Suppressor macrophage (primary cell): Measurements from ENCODE around the gene AQP3.
"Not testable (repeated sequence)": the region's sequence is repeated elsewhere in the genome, so short reads cannot be mapped to it uniquely, and the experiment has no call there.

Experiments used
- DNase-seq, 4 experiments: peaks; one replicate each; pipeline ENCODE4 v3.0.0-alpha.2; 2020 to 2022
- total RNA-seq, 17 experiments: gene quantifications; one replicate each; lab custom pipeline; 2026; ENCODE audit warnings: mixed read lengths in 6 of 17, inconsistent platforms in 3 of 17; lab: John Stamatoyannopoulos, UW

The AQP3 gene
- 0.40 to 3.2 (median 1.0) reads per million in 17 experiments for total RNA-seq

GRCh38 chr9:33446946-33447798 is at the start of gene AQP3:
TSS of gene AQP3 (minus strand) at chr9:33447593. CDS start at chr9:33447530, 63 bp downstream.
- peak; percentile 77 to 83 (median 82) for DNase-seq

GRCh38 chr9:33493819-33494218 is 46.4 kb upstream of the AQP3 start:
- DNase-seq, result not testable (repeated sequence)

DNA sequence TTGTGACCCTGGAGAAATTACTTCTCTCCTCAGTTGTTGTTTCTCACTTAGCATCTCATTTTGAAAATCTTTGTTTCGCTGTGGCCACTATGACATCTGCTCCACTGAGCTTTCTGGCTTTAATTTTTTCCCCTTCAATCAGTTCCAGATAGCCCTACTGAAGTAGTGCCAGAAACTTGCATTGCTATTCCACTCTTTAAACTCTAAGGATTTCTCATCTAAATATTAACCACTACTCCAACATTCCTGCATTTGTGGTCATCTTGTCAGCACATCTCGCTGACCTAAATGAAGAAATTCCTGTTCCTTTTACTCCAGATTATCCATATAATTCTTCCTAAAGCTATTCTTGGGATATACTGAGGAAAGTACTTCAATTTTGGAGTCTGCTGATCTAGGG is 41.7 kb upstream of the AQP3 start:
- DNase-seq, result no peak

DNA sequence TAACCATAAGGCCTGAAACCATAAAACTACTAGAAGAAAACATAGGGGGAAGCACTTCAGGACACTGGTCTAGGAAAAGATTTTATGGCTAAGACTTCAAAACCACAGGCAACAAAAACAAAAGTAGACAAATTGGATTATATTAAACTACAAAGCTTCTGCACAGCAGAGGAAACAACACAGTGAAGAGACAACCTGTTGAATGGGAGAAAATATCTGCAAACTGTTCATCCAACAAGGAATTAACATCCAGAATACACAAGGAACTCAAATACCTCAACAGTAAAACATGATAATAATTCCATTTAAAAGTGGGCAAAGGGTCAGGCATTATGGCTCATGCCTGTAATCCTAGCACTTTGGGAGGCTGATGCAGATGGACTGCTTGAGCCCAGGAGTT is 37.9 kb upstream of the AQP3 start:
- DNase-seq, result not testable (repeated sequence)

GRCh38 chr9:33480976-33481375 is 33.6 kb upstream of the AQP3 start:
- no peak for DNase-seq

DNA sequence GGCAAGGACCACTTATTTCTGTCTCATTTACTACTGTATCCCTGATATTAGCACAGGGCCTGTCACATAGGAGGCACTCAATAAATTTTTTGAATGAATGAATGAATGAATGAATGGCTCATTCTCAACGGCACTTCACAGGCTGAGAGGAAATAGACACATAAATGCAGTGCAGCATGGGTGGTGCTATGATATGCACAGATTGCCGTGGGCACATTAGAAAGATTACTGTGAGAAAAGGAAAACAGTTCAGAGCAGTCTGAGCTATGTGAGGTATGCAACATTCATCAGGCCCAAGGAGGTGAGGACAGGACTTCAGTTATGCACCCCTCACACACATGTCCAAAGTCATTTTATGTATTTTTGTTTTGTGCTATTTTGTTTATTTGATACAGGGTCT is 32.7 kb upstream of the AQP3 start:
- DNase-seq, result no peak

DNA sequence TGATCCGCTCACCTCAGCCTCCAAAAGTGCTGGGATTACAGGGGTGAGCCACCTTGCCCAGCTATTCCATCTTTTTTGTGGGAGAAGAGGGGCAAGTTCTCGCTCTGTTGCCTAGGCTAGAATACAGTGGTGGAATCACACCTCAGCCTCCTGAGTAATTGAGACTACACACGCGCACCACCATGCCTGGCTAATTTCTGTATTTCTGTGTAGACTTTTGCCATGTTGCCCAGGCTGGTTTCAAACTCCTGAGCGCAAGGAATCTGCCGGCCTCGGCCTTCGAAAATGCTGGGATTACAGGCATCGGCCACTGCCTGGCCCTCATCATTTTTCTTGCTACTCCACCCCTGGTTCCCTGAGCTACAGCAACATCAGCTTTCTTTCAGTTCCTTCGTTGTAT is 29.1 kb upstream of the AQP3 start:
- no peak for DNase-seq

DNA sequence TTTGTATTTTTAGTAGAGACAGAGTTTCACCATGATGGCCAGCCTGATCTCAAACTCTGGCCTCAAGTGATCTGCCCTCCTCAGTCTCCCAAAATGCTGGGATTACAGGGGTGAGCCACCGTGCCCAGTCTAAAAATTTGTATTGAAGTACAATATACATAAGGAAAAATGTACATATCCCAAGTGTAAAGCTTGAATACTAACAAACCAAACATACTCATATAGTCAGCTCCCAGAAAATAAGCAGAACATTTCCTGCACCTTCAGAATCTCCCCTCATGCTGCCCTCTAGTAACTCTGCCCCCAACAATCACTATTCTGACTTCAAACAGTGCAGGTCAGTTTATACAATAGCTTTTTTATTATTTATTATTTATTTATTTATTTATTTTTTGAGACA is 28.0 kb upstream of the AQP3 start:
- DNase-seq, result no peak

DNA sequence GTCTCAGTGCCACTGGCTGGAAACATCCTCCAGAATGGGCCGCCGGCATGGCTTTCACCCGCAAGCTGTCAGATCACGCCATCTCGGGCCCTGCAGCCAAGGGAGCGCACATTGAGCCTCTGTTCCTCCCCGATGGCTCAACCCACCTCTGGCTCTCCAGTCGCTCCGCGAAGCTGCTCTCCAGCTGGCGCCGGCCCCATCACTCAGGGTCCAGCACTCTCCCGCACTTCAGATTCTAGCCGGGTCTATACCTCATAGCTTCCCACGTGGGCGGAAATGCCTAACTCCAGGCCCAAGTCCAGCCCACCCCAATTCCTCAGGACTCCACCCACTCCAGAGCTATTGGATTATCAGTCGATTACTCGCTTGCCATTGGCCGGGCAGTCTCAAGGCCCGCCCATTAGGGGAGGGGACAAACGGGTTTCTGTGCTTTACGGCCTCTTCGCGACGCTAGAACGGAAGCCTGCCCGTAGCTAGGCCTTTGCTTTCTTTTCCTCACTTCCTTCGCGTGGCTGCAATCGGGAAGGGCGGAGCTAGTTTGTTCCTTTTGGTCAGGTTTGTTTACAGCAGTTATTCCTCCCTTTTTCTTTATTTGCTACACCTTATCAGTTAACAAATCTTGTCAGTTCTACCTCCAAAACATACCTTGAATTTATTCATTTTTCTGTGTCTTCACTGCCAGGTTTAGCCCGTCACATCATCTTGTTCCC is 26.4 kb upstream of the AQP3 start, which contains the start of gene NOL6:
NOL6 (minus strand) TSS at position 282 of the 710 bp plus-strand sequence; CDS start at position 200, 82 bp downstream.
- peak; percentile 99 to 100 (median 100) for DNase-seq

DNA sequence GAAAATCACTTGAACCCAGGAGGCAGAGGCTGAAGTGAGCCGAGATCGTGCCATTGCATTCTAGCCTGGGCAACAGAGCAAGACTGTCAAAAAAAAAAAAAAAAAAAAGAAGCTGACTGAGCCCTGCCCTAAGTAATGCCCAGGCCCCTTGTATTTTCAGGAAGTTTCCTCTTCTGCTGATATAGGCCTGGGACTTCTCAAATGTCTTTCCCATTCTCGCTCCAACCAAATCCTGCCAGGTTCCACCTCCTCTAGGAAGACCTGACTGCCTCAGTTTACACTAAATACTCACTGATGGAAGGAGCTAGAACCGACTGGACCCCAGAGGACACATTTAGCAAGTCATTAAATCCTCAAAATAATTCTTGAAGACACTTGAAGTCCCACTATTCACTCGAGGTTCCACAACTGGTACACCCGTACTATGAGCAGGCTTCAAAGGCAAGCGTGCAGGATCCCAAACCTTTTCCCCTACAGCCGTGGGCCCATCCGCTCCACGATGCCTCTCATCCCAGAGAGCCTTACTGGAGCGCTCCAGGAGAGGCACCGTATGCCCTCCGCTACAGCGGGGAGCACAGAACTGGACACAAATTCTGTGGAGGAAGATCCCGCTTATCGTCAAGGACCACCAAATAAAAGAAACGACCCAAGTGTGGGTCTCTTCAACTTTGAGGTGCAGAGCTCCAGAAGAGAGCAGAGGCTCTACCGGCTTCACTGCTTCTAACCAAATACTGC is 25.7 kb upstream of the AQP3 start:
- peak; percentile 36 to 62 (median 53) for DNase-seq

DNA sequence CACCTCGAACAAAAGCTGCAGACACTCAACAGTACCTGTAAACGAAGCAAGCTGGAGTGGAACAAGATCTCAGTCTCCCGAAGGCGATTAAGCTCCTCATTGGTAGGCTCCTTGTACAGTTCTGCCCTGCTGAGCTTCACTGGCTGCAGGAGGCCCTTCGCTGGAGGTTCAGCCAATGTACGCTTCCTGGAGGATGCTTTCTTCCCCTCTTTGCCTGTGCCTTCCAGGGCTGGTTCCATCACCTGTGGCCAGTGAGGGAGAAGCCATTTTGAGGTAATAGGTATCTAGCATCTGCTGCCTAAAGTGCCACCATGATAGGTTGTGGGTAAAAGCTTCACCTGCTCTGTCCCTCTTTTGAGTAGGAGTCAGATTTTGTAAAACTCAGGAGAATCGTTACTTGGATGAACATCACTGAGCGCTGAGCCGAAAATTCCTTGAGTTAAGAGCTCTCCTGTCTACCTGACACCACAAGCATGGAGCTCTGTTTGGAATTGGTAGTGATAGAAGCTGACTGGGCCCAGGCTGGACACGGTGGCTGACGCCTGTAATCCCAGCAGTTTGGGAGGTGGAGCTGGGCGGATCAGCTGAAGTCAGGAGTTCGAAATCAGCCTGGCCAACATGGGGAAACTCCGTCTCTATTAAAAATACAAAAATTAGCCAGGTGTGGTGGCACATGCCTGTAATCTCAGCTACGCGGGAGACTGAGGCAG is 24.9 kb upstream of the AQP3 start:
- DNase-seq, result no peak

DNA sequence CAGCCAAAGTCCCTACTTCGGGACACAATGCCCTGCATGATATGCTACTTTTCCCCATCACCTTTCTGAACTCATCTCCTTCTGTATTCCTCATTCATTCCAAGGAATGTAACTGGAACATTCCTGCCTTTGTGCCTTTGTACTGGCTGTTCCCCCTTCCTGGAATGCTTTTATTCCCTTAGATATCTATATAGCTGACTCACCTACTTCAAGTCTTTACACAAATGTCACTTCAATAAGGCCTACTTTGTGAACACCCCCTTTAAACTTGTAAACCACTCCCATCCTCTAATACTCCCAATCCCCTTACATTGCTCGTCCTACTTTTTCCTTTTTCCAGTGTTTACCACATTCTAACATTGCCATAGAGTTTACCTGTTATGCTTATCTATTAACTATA is 24.0 kb upstream of the AQP3 start:
- no peak for DNase-seq

- DNase-seq, result no peak
Measured at GRCh38 chr9:33469891-33470290, 22.5 kb upstream of the AQP3 start.

DNA sequence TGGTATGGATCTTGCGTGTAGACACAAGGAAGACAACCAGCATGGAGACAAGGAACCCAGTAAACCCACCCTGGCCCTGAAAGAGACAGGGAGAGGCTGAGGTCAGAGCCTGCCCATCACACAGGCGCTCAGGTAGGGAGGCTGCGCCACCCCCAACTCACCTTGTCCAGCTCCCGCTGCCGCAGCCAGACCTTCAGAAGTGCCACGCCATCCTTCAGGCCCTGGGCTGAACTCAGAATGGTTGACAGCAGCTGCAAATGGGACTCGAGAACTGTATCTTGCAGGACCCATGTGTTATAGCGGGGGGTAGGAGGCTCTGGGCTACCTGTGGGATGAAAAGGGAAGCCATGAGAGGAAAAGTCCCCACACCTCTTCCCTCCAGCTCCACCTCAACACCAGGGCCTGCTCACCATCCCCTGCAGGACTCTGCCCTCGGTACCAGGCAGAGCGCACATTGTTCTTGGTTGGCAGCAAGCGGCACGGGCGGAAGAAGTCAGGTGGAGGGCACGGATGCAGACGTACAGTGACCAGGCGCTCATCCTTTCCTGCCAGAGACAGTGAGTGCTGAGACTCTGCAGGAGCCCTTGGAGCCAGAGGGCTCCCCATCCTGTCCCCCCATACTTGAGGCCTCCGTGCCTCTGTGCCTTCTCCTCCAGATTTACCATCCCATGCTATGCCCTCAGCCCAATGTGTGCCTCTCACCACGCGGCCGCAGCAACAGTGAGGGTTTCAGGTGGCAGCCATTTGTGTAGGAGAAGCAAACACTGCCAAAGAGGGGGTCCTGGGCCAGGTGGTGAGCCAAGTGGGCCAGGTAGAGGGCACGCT is 21.6 kb upstream of the AQP3 start:
- no peak for DNase-seq

DNA sequence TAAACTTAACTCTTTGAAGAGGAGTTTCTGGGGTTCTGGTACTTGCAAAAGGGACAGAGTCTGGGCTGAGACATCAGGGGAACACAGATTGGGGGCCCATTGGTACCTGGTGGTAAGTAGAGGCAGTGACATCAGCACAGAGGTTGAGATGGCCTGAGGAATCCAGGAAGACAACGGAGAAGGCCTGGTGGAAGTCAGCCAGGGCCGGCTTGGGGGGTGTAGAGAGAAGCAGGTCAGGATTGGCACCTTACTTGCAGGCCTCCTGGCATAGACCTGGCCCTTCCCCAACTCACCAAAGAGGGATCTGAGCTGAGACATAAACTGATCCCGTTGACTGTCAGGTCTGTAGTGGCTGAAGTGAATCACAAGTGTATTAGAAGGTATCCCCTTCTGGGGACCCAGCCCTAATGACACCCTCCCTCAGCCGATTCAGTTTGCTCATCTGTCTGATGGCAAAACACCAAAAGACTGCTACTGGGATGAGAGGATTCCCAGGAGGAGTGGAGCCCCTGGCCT is 20.9 kb upstream of the AQP3 start:
- DNase-seq, result no peak

GRCh38 chr9:33467526-33467925 is 20.1 kb upstream of the AQP3 start:
- DNase-seq, result no peak

GRCh38 chr9:33466565-33467495 is 19.4 kb upstream of the AQP3 start:
- DNase-seq, result peak; percentile 52 to 76 (median 64)

DNA sequence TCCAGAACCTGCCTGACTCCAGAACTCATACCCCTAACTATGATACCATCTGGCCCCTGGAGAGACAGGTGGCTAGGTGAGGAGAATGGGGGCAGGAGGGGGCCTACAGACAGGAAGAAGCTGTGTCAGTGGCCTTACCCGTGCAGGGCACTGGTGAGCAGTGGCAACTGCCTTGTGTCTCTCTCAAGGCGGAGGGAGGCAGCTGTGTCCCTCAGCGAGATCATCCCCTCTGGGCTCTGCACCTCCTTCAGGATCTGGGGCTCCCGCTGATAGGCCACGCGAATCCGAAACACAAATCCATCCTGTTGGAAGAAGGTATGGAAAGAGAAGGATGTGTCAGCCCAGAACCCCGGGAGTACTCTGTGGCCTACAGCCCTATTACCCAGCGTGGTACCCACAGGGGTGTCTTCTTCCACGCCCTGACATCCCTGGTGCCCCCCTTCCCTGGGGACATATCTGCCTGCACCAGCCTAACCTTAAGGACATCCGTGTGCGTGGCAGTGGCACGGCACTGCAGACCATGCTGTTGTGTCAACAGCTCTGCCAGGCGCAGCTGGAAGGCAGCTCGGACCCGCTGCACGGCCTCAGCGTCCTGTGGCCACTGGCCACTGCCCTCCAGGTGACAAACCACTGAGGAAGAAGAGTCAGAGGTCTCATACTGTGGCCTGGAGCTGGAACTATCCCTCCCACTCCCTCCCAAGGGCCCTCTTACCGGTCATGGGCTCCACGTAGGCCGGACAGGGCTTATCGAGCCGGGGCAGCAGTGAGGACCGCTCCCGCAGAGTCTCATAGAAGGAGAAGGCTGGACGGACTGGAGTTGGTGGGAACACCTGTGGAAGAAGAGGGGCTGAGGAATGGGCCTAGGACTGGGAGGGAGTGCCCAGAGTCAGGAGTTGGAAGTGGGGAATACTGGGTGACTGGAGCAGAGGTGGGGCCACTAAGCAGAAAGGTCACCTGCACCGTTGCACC is 18.5 kb upstream of the AQP3 start:
- DNase-seq, result no peak

DNA sequence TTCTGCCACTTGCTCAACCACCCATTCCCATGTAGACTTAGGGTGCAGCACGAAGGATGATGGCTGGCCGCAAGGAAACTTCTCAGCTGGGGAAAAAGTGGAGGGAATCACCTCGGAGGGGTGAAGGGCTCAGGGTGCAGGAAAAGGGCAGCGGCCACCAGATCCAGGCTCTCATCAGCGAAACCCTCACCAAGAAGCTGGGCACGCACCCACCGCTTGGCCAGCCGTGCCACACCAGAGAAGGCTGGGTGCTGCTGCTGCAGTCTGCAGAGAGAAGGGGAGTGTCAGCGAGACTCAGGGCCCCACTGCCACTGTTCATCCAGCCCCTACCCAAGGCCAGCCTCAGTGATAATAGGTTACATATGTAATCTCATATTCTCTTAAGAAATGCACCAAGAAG is 17.7 kb upstream of the AQP3 start:
- DNase-seq, result no peak
